A673 (cell line): ENCODE measurements around the gene KIAA1328.

Source experiments
- CTCF ChIP-seq: fragments of 300-800, 200-600 bp; sonication (generic); conservative IDR thresholded peaks from 2 replicates; pipeline ENCODE4 v1.5.1; 2017; ENCODE audit warnings: low read depth, mild to moderate bottlenecking, antibody characterized with exemption, low read length, moderate library complexity, mixed read lengths
- EZH2 ChIP-seq: fragments of 200-600 bp; sonication (generic); IDR thresholded peaks from 2 replicates; pipeline ENCODE4 v1.6.1; 2017; ENCODE audit warnings: borderline replicate concordance, low read depth, mild to moderate bottlenecking, mixed read lengths, antibody characterized with exemption, low read length; ENCODE audit not compliant: poor library complexity, severe bottlenecking

- TF ChIP-seq CTCF (no peak), EZH2 (no peak)
Observed at GRCh38 chr18:37182340-37183135, 353.6 kb downstream of the KIAA1328 start.
